Activated CD8-positive, alpha-beta T cell treated with anti-CD3 and anti-CD28 coated beads, Interleukin-2, amount 10 ng/mL, durations not matched to agents 7 days and 5 days (primary cell): ENCODE results near the gene CPSF4L. TPM values are rescaled to one million over a fixed set of nuclear protein-coding genes. Genes with fewer than 3 reads are reported as not detected.

Experiments
- ATAC-seq: fragments of 150-1000 bp; cut with Tn5 transposase; one replicate; pipeline ENCODE4 v1.10.0; 2021; ENCODE audit warnings: moderate library complexity
- CTCF ChIA-PET: fragments of 350-600 bp; sonication (Branson Sonifier 250); formaldehyde crosslinking; loops from one replicate; lab custom pipeline; 2021; ENCODE audit warnings: antibody characterized with exemption; lab: Charles Lee
- POLR2A ChIA-PET: fragments of 350-600 bp; sonication (Branson Sonifier 250); formaldehyde crosslinking; loops from one replicate; lab custom pipeline; 2021; ENCODE audit warnings: antibody characterized with exemption; lab: Charles Lee
- DNase-seq: peaks from one replicate; pipeline ENCODE4 v3.0.0-alpha.2; 2020
- H3K27ac Mint-ChIP-seq: one replicate; pipeline ENCODE4 v1.8.0; 2021; ENCODE audit warnings: mild to moderate bottlenecking, mixed read lengths
- H3K27me3 Mint-ChIP-seq: one replicate; pipeline ENCODE4 v1.8.0; 2021; ENCODE audit warnings: low read depth, mixed read lengths
- H3K36me3 Mint-ChIP-seq: one replicate; pipeline ENCODE4 v1.8.0; 2021; ENCODE audit warnings: low read depth, mixed read lengths
- H3K4me1 Mint-ChIP-seq: one replicate; pipeline ENCODE4 v1.8.0; 2021; ENCODE audit warnings: low read depth, mixed read lengths
- H3K4me3 Mint-ChIP-seq: one replicate; pipeline ENCODE4 v1.8.0; 2021; ENCODE audit warnings: mild to moderate bottlenecking, mixed read lengths
- H3K9me3 Mint-ChIP-seq: one replicate; pipeline ENCODE4 v1.8.0; 2022; ENCODE audit warnings: mixed read lengths; ENCODE audit not compliant: insufficient read depth
- total RNA-seq, 2 experiments: library from RNA; stranded (reverse); gene quantifications; one replicate each; pipeline ENCODE4 v1.2.3, GENCODE V29; 2021

Gene CPSF4L
- total RNA-seq, 2 experiments from 2014 or later = not detected

GRCh38 chr17:73286863-73287296, 25.2 kb upstream of the CPSF4L start:
- peaks cover 3% of the 10 kb centered on the region for H3K27me3 Mint-ChIP-seq
- no peak for ATAC-seq
- no peaks in the 10 kb centered on the region for H3K9me3 Mint-ChIP-seq
- ChIA-PET POLR2A (no interaction called here), CTCF (no interaction called here)
- no peak for DNase-seq
- no peak overlapping the region for H3K4me3 Mint-ChIP-seq
- no peak overlapping the region for H3K27ac Mint-ChIP-seq
- H3K36me3 Mint-ChIP-seq = no peaks in the 10 kb centered on the region
- H3K4me1 Mint-ChIP-seq = peaks cover 18% of the 10 kb centered on the region

GRCh38 chr17:73285916-73286862, 24.5 kb upstream of the CPSF4L start:
- POLR2A ChIA-PET = no interaction called here

GRCh38 chr17:73285603-73285908, 23.9 kb upstream of the CPSF4L start:
- no peak for DNase-seq
- H3K4me3 Mint-ChIP-seq = no peak overlapping the region
- POLR2A ChIA-PET = no interaction called here
- H3K27ac Mint-ChIP-seq = no peak overlapping the region
- ATAC-seq = no peak
- H3K4me1 Mint-ChIP-seq = peaks cover 5% of the 10 kb centered on the region
- no peaks in the 10 kb centered on the region for H3K9me3 Mint-ChIP-seq
- peaks cover 3% of the 10 kb centered on the region for H3K27me3 Mint-ChIP-seq
- CTCF ChIA-PET = no interaction called here
- no peaks in the 10 kb centered on the region for H3K36me3 Mint-ChIP-seq

More at GRCh38 chr17:73285916-73286862, 24.5 kb upstream of the CPSF4L start:
- Mint-ChIP-seq H3K4me3 (no peak overlapping the region), H3K9me3 (no peaks in the 10 kb centered on the region), H3K27me3 (peaks cover 3% of the 10 kb centered on the region), H3K36me3 (no peaks in the 10 kb centered on the region), H3K4me1 (peaks cover 12% of the 10 kb centered on the region), H3K27ac (no peak overlapping the region)
- no peak for ATAC-seq
- DNase-seq = no peak
- CTCF ChIA-PET = no interaction called here

DNA sequence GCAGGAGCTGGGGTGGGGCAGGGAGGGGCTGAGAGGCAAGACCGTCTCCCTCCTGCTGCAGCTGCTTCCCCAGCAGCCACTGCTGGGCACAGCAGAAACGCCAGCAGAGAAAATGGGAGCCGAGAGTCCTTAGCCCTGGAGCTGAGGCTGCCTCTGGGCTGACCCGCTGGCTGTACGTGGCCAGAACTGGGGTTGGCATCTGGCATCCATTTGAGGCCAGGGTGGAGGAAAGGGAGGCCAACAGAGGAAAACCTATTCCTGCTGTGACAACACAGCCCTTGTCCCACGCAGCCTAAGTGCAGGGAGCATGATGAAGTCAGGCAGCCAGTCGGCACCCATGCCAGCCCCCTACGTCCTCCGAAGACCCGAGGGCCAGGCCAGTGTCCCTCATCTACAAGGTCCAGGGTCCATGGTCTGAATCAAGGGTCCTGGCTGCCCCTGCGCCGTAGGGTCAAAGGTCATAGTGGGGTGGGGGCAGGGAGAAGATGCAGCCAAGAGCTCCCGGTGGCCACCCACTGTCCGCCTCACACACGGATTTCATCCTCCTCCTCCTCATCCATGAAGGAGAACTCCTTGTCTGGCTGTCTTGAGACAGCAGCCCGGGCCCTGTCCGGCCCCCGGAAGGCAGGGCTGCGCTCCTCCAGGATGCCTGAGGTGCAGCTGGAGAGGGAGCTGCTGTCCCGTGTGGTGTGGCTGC, 23.4 kb upstream of the CPSF4L start:
- no peak overlapping the region for H3K4me3 Mint-ChIP-seq
- H3K27me3 Mint-ChIP-seq = peaks cover 3% of the 10 kb centered on the region
- ChIA-PET CTCF (no interaction called here), POLR2A (no interaction called here)
- H3K27ac Mint-ChIP-seq = no peak overlapping the region
- DNase-seq (no peak), ATAC-seq (no peak)
- H3K36me3 Mint-ChIP-seq = no peaks in the 10 kb centered on the region
- peaks cover under 1% of the 10 kb centered on the region for H3K4me1 Mint-ChIP-seq
- no peaks in the 10 kb centered on the region for H3K9me3 Mint-ChIP-seq

- ChIA-PET POLR2A (no interaction called here), CTCF (no interaction called here)
- Mint-ChIP-seq H3K36me3 (no peaks in the 10 kb centered on the region), H3K4me1 (no peaks in the 10 kb centered on the region), H3K27me3 (peaks cover 2% of the 10 kb centered on the region), H3K9me3 (no peaks in the 10 kb centered on the region), H3K4me3 (no peak overlapping the region), H3K27ac (no peak overlapping the region)
- DNase-seq (no peak), ATAC-seq (no peak)
Measured at GRCh38 chr17:73284354-73284753, 22.7 kb upstream of the CPSF4L start.

DNA sequence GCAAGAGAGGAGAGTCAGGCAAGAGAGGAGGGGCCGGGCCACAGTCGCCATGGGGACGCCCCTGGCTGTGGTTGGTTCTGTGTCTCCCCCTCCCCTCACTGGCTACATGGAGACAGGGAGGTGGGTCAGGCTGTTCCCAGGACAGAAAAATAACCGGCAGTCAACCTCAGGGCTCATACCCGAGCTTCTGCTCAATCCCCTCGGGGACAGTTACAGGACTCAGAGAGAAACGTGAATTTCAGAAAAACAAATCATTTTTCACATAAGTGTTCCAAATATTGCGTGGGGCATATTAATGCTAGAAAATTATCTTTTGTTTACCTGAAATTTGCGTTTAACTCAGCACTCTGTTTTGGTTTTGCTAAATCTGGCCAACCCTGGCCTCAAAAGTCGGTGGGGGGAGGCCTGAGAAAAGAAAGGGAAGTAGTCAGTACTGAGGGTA, 22.2 kb upstream of the CPSF4L start:
- POLR2A ChIA-PET = no interaction called here
- no peak overlapping the region for H3K27ac Mint-ChIP-seq
- ATAC-seq = no peak

GRCh38 chr17:73283250-73283649, 21.6 kb upstream of the CPSF4L start:
- no peak for ATAC-seq
- no peaks in the 10 kb centered on the region for H3K9me3 Mint-ChIP-seq
- H3K36me3 Mint-ChIP-seq = no peaks in the 10 kb centered on the region
- CTCF ChIA-PET = no interaction called here
- H3K27ac Mint-ChIP-seq = no peak overlapping the region
- no peaks in the 10 kb centered on the region for H3K4me1 Mint-ChIP-seq
- DNase-seq = no peak
- POLR2A ChIA-PET = no interaction called here
- no peaks in the 10 kb centered on the region for H3K27me3 Mint-ChIP-seq
- no peak overlapping the region for H3K4me3 Mint-ChIP-seq

More for the DNA sequence above, 22.2 kb upstream of the CPSF4L start:
- CTCF ChIA-PET = no interaction called here
- DNase-seq = no peak
- no peaks in the 10 kb centered on the region for H3K36me3 Mint-ChIP-seq
- no peak overlapping the region for H3K4me3 Mint-ChIP-seq
- no peaks in the 10 kb centered on the region for H3K9me3 Mint-ChIP-seq
- H3K27me3 Mint-ChIP-seq = no peaks in the 10 kb centered on the region
- no peaks in the 10 kb centered on the region for H3K4me1 Mint-ChIP-seq

DNA sequence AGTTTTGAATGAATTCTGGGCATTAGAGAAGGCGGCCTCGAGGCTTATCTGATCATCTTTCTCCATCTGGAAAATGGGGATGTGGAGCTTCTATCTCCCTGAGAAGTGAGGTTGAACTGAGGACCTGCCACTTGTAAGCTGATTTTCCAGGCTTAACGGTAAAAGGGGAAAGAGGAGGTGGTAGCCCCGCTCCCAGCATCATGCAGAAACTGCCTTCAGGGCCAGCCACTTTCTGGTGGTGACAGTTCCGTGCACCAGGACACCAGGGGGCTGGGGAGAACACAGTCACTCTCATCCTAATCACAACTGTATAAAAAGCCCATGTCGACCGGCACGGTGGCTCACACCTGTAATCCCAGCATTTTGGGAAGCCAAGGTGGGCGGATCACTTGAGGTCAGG, 20.9 kb upstream of the CPSF4L start:
- POLR2A ChIA-PET = no interaction called here
- no peaks in the 10 kb centered on the region for H3K36me3 Mint-ChIP-seq
- no peak overlapping the region for H3K27ac Mint-ChIP-seq
- H3K4me1 Mint-ChIP-seq = no peaks in the 10 kb centered on the region
- ATAC-seq (no peak), DNase-seq (no peak)
- H3K9me3 Mint-ChIP-seq = no peaks in the 10 kb centered on the region
- CTCF ChIA-PET = no interaction called here
- no peak overlapping the region for H3K4me3 Mint-ChIP-seq
- no peaks in the 10 kb centered on the region for H3K27me3 Mint-ChIP-seq

DNA sequence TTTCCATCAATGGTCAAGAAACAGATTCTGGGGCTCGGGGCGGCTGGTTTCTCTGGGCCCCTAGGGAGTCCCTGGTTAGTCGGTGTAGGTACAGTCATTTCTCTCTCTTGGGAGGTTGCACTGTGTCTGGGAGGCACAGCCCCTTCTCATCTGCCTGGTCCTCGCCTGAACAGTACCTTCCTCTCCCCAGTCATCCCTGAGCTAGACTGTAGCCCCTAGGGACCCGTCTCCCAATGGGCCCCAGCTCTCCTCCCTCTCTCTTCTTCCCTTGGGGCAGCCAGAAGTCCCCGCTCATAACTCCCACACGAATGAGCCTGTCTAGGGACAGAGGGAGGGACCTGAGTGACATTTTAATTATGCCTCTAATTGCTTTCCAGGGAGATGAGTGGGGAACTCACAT, 20.2 kb upstream of the CPSF4L start:
- H3K36me3 Mint-ChIP-seq = no peaks in the 10 kb centered on the region
- DNase-seq (no peak), ATAC-seq (no peak)
- no peak overlapping the region for H3K4me3 Mint-ChIP-seq
- ChIA-PET CTCF (no interaction called here), POLR2A (no interaction called here)
- no peaks in the 10 kb centered on the region for H3K9me3 Mint-ChIP-seq
- no peak overlapping the region for H3K27ac Mint-ChIP-seq
- no peaks in the 10 kb centered on the region for H3K4me1 Mint-ChIP-seq
- no peaks in the 10 kb centered on the region for H3K27me3 Mint-ChIP-seq

GRCh38 chr17:73280191-73280590, 18.5 kb upstream of the CPSF4L start:
- H3K27me3 Mint-ChIP-seq = peaks cover 3% of the 10 kb centered on the region
- H3K4me3 Mint-ChIP-seq = no peak overlapping the region
- ATAC-seq (no peak), DNase-seq (no peak)
- no peaks in the 10 kb centered on the region for H3K9me3 Mint-ChIP-seq
- ChIA-PET POLR2A (no interaction called here), CTCF (interaction anchor here (0.7 to 2.0 kb wide), 2 partner anchors 25 to 90 kb away, joined by 3 to 7 read pairs; no protein-coding TSS in a partner anchor)
- H3K4me1 Mint-ChIP-seq = no peaks in the 10 kb centered on the region
- no peaks in the 10 kb centered on the region for H3K36me3 Mint-ChIP-seq
- H3K27ac Mint-ChIP-seq = no peak overlapping the region

- no peak overlapping the region for H3K4me3 Mint-ChIP-seq
- H3K4me1 Mint-ChIP-seq = no peaks in the 10 kb centered on the region
- no peaks in the 10 kb centered on the region for H3K9me3 Mint-ChIP-seq
- DNase-seq (no peak), ATAC-seq (no peak)
- H3K36me3 Mint-ChIP-seq = no peaks in the 10 kb centered on the region
- ChIA-PET POLR2A (no interaction called here), CTCF (interaction anchor here (0.7 to 2.0 kb wide), 2 partner anchors 25 to 90 kb away, joined by 3 to 7 read pairs; no protein-coding TSS in a partner anchor)
- H3K27me3 Mint-ChIP-seq = peaks cover 3% of the 10 kb centered on the region
- no peak overlapping the region for H3K27ac Mint-ChIP-seq
Measured at GRCh38 chr17:73279704-73280103, 18.0 kb upstream of the CPSF4L start.
